AG04449 (cell line): ENCODE data around the gene CHAD.
"Not testable (repeated sequence)": the region's sequence is repeated elsewhere in the genome, so short reads cannot be mapped to it uniquely, and the experiment has no call there.

ENCODE experiments used
- CTCF ChIA-PET: fragments of 350-600 bp; formaldehyde crosslinking; extraction: SDS; loops from one replicate; lab custom pipeline; 2021; ENCODE audit warnings: antibody characterized with exemption; lab: Yijun Ruan, JAX
- POLR2A ChIA-PET: fragments of 400-600, 350-600 bp; formaldehyde crosslinking; extraction: SDS; loops from one replicate; lab custom pipeline; 2020; ENCODE audit warnings: antibody characterized with exemption, inconsistent platforms; lab: Yijun Ruan, JAX
- DNase-seq: peaks from one replicate; pipeline ENCODE4 v3.0.0-alpha.2; 2010; ENCODE audit warnings: low read depth, low spot score
- H3K4me3 ChIP-seq: 2 replicates; pipeline ENCODE4 v1.5.1; 2011; ENCODE audit warnings: low read depth, mild to moderate bottlenecking, control low read depth, low read length
- CTCF ChIP-seq: IDR thresholded peaks from one replicate; pipeline ENCODE4 v1.5.1; 2011; ENCODE audit warnings: mild to moderate bottlenecking, moderate library complexity, low read length, control low read depth, inconsistent platforms; ENCODE audit not compliant: insufficient read depth; ENCODE audit errors: missing control alignments

Gene CHAD

GRCh38 chr17:50428831-50429424 lies 39.8 kb downstream of the CHAD start:
- ChIA-PET POLR2A (no interaction called here), CTCF (interaction anchor here (0.9 to 4.8 kb wide), 2 partner anchors 31 to 49 kb away, joined by 3 to 35 read pairs; partner anchors contain the start of gene LRRC59)
- no peak overlapping the region for H3K4me3 ChIP-seq

GRCh38 chr17:50428126-50428525 lies 40.6 kb downstream of the CHAD start:
- not testable (repeated sequence) for DNase-seq, H3K4me3 ChIP-seq
- ChIA-PET POLR2A (interaction anchor here (0.6 kb wide), 1 partner anchor 24 kb away, joined by 3 read pairs; no protein-coding TSS in a partner anchor), CTCF (interaction anchor here (4.8 kb wide), 1 partner anchor 30 kb away, joined by 35 read pairs; the partner anchor contains the start of gene LRRC59)

More at GRCh38 chr17:50428831-50429424, 39.8 kb downstream of the CHAD start:
- no peak for TF ChIP-seq CTCF
- no peak for DNase-seq

- TF ChIP-seq CTCF: peak; percentile 10
- POLR2A ChIA-PET: interaction anchor here (0.8 to 0.9 kb wide), 3 partner anchors 31 to 227 kb away, joined by 3 to 4 read pairs (median 3); no protein-coding TSS in a partner anchor
- CTCF ChIA-PET: interaction anchor here (1.0 to 4.8 kb wide), 4 partner anchors 8 to 47 kb away, joined by 3 to 35 read pairs (median 6); partner anchors contain the start of gene LRRC59
- DNase-seq: no peak
- peak overlapping the region; percentile 71 for H3K4me3 ChIP-seq
Measured at GRCh38 chr17:50426814-50427787, 41.6 kb downstream of the CHAD start.

GRCh38 chr17:50426472-50426782 lies 42.3 kb downstream of the CHAD start:
- DNase-seq: no peak
- ChIA-PET CTCF (interaction anchor here (1.0 to 4.8 kb wide), 4 partner anchors 9 to 47 kb away, joined by 3 to 35 read pairs (median 6); partner anchors contain the start of gene LRRC59), POLR2A (interaction anchor here (0.8 to 0.9 kb wide), 3 partner anchors 30 to 226 kb away, joined by 3 to 4 read pairs (median 3); no protein-coding TSS in a partner anchor)
- TF ChIP-seq CTCF: no peak
- peak overlapping the region; percentile 71 for H3K4me3 ChIP-seq

- ChIA-PET CTCF (interaction anchor here (1.1 to 6.9 kb wide), 4 partner anchors 10 to 35 kb away, joined by 3 to 51 read pairs (median 21); partner anchors contain the start of gene LRRC59), POLR2A (interaction anchor here (0.9 kb wide), 1 partner anchor 226 kb away, joined by 3 read pairs; no protein-coding TSS in a partner anchor)
- no peak for DNase-seq
Measured at GRCh38 chr17:50425682-50426471, 42.8 kb downstream of the CHAD start, which contains the start of gene ACSF2. TSS of gene ACSF2 (plus strand) at chr17:50426218. CDS start at chr17:50426262, 44 bp downstream.

More at GRCh38 chr17:50425682-50426471, 42.8 kb downstream of the CHAD start, which contains the start of gene ACSF2:
- no peak for TF ChIP-seq CTCF
- H3K4me3 ChIP-seq: peak within 1 kb of the TSS; percentile 71
